Measurements from ENCODE around the gene TRAP1. TPM values are rescaled to one million over a fixed set of nuclear protein-coding genes. Genes with fewer than 3 reads are reported as not detected.

Gene TRAP1
- total RNA-seq, 4 donors from 2014 or later: 31.8 to 231 (median 57.1) TPM

DNA sequence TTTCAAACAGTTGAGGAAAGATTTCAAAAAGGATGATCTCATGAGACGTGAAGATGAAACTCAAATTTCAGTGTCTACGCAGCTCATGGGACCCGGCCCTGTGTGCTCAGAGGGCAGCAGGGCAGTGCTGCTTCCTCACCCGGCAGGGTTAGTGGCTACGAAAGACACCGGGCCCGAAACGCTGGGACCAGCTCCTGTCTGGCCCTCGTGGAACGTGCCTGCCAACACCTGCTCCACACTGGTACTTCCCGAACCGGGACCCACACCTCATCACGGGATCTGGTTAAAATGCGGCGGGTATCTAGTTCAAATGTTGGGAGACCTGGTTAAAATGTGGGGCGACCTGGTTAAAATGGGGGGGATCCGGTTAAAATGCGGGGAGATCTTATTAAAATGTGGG lies 44.1 kb downstream of the TRAP1 start:
- Histone ChIP-seq H3K4me1 (no peaks in the 10 kb centered on the region), H3K27me3 (no peaks in the 10 kb centered on the region), H3K4me3 (no peak overlapping the region), H3K9me3 (no peaks in the 10 kb centered on the region), H3K36me3 (peaks cover 0 to 5% (median 2%) of the 10 kb centered on the region in 4 donors), H3K27ac (no peak overlapping the region)
- in situ Hi-C loops (cut with MboI; ENCODE audit: low pct_ligation_motif_present in 1 of 4, low pct_unique_long_range_greater_than_20kb in 1 of 4, low sequenced_read_pairs in 3 of 4) (no loop called here), intact Hi-C loops (cut with DNase I; ENCODE audit: low total_unique reads) (no loop called here)
- TF ChIP-seq EP300 (IDR thresholded peaks at IDR 0.05; ENCODE audit: low read depth) (no peak), POLR2AphosphoS5 (IDR thresholded peaks at IDR 0.05) (no peak), POLR2A (IDR thresholded peaks at IDR 0.05) (no peak)
- TF ChIP-seq, protein P1, sequence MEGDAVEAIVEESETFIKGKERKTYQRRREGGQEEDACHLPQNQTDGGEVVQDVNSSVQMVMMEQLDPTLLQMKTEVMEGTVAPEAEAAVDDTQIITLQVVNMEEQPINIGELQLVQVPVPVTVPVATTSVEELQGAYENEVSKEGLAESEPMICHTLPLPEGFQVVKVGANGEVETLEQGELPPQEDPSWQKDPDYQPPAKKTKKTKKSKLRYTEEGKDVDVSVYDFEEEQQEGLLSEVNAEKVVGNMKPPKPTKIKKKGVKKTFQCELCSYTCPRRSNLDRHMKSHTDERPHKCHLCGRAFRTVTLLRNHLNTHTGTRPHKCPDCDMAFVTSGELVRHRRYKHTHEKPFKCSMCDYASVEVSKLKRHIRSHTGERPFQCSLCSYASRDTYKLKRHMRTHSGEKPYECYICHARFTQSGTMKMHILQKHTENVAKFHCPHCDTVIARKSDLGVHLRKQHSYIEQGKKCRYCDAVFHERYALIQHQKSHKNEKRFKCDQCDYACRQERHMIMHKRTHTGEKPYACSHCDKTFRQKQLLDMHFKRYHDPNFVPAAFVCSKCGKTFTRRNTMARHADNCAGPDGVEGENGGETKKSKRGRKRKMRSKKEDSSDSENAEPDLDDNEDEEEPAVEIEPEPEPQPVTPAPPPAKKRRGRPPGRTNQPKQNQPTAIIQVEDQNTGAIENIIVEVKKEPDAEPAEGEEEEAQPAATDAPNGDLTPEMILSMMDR (IDR thresholded peaks at IDR 0.05): no peak
- WGBS, 2 donors (ENCODE audit: low coverage in 1 of 2): 95 to 100% methylated on average over 1 to 18 of the region's 18 CpGs
- no peak for DNase-seq

DNA sequence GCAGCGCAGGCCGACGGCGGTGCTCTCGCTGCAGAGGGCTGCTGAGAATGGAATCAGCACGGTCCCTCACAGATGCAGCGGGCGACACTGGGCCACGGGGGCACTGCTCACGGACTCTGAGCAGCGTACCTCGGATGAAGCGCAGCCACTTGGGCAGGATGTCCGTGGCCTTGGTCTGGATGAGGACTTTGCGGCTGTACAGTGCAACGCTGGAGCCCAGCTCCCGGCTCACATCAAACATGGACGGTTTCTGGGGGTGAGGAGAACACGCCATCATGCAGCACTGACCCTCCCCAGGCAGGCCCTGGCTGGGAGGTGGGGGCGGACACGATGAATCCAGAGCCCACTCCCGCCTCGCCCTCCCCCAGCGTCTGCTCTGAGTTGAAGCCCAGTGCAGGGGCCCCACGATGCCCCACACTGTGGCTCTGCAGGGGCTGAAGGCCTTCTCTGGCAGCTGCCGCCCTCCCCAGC lies 44.7 kb downstream of the TRAP1 start:
- 98% methylated on average over 20 of the region's 26 CpGs; no CpG with 5 or more reads in 1 of the 2 donors for WGBS, 2 donors (ENCODE audit: low coverage in 1 of 2)
- Histone ChIP-seq H3K9me3 (no peaks in the 10 kb centered on the region), H3K4me3 (no peak overlapping the region), H3K27me3 (no peaks in the 10 kb centered on the region), H3K36me3 (peaks cover 0 to 5% (median 0%) of the 10 kb centered on the region in 4 donors), H3K27ac (no peak overlapping the region), H3K4me1 (no peaks in the 10 kb centered on the region)
- no peak for DNase-seq
- in situ Hi-C loops (cut with MboI; ENCODE audit: low pct_ligation_motif_present in 1 of 4, low pct_unique_long_range_greater_than_20kb in 1 of 4, low sequenced_read_pairs in 3 of 4): no loop called here
- TF ChIP-seq EP300 (IDR thresholded peaks at IDR 0.05; ENCODE audit: low read depth) (no peak), POLR2AphosphoS5 (IDR thresholded peaks at IDR 0.05) (no peak), POLR2A (IDR thresholded peaks at IDR 0.05) (no peak)
- TF ChIP-seq, protein P1 (IDR thresholded peaks at IDR 0.05): no peak
- intact Hi-C loops (cut with DNase I; ENCODE audit: low total_unique reads): no loop called here

DNA sequence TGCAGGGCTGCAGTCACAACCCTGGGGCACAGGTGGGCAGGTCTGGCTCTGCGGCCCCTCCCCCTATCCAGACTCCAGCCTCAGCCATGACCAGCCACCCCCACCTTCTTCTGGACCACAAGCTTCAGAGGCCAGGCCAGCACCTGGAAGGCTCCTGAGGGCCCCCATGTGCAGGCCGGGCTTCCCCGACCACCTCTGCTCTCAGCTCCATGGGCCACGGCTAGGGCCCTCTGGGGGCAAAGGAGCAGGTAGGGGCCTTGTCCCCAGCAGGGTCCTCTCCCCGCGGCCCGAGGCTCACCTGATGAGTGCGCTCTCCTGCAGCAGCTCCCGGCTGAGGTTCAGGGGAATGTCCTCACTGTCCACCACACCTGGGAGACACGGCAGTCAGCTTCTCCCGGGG lies 45.9 kb downstream of the TRAP1 start:
- Histone ChIP-seq H3K27ac (no peak overlapping the region), H3K4me1 (no peaks in the 10 kb centered on the region), H3K9me3 (no peaks in the 10 kb centered on the region), H3K27me3 (no peaks in the 10 kb centered on the region), H3K4me3 (no peak overlapping the region), H3K36me3 (peaks cover 0 to 5% (median 0%) of the 10 kb centered on the region in 4 donors)
- intact Hi-C loops (cut with DNase I; ENCODE audit: low total_unique reads): no loop called here
- in situ Hi-C loops (cut with MboI; ENCODE audit: low pct_ligation_motif_present in 1 of 4, low pct_unique_long_range_greater_than_20kb in 1 of 4, low sequenced_read_pairs in 3 of 4): no loop called here
- no peak for DNase-seq
- TF ChIP-seq, protein P1 (IDR thresholded peaks at IDR 0.05): no peak
- TF ChIP-seq POLR2A (IDR thresholded peaks at IDR 0.05): no peak
- 96% methylated on average over 11 of the region's 11 CpGs; no CpG with 5 or more reads in 1 of the 2 donors for WGBS, 2 donors (ENCODE audit: low coverage in 1 of 2)

DNA sequence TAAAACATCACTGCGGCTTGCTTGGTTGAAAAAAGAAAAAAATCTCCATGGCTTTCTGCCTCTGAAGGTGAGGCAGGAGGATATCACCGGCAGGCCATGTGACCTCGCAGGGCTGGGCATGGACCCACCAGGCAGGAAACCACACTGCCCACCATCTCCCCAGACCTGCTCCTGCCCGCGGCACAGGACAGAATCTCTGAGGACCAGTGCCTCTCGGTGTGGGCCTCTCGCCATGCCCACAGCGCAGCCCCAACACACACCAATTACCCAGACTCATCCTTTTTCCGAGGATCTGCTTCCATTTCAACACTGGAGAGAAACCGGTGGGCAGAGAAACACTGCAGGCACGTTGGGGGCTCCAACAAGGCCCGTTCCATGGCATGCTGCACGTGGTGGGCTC lies 46.6 kb downstream of the TRAP1 start:
- TF ChIP-seq EP300 (IDR thresholded peaks at IDR 0.05; ENCODE audit: low read depth) (no peak), POLR2A (IDR thresholded peaks at IDR 0.05) (no peak), POLR2AphosphoS5 (IDR thresholded peaks at IDR 0.05) (no peak)
- TF ChIP-seq, protein P1 (IDR thresholded peaks at IDR 0.05): no peak
- no peak overlapping the region for H3K27ac ChIP-seq
- intact Hi-C loops (cut with DNase I; ENCODE audit: low total_unique reads): no loop called here
- WGBS, 2 donors (ENCODE audit: low coverage in 1 of 2): 87 to 100% methylated on average over 1 to 13 of the region's 13 CpGs
- no peaks in the 10 kb centered on the region for H3K27me3 ChIP-seq
- H3K9me3 ChIP-seq: no peaks in the 10 kb centered on the region
- no peaks in the 10 kb centered on the region for H3K4me1 ChIP-seq
- in situ Hi-C loops (cut with MboI; ENCODE audit: low pct_ligation_motif_present in 1 of 4, low pct_unique_long_range_greater_than_20kb in 1 of 4, low sequenced_read_pairs in 3 of 4): no loop called here
- no peak overlapping the region for H3K4me3 ChIP-seq
- H3K36me3 ChIP-seq: peaks cover 0 to 5% (median 0%) of the 10 kb centered on the region in 4 donors
- DNase-seq: no peak

All from transverse colon (tissue), 4 donors.